H9 (cell line): ENCODE data around the gene MCM3. TPM values are rescaled to one million over a fixed set of nuclear protein-coding genes. Genes with fewer than 3 reads are reported as not detected.

Experiments used
- DNase-seq: peaks from one replicate; pipeline ENCODE4 v3.0.0-alpha.2; 2017
- H2AFZ ChIP-seq: one replicate; pipeline ENCODE4 v1.6.1; 2013; ENCODE audit warnings: mild to moderate bottlenecking, low read length, control low read depth, moderate library complexity
- H2AK5ac ChIP-seq: 2 replicates; pipeline ENCODE4 v1.6.1; 2013; ENCODE audit warnings: low read length, control low read depth, mixed read lengths; ENCODE audit not compliant: insufficient read length
- H2BK120ac ChIP-seq: one replicate; pipeline ENCODE4 v1.6.1; 2013; ENCODE audit warnings: low read depth, mild to moderate bottlenecking, low read length, control low read depth, inconsistent platforms; ENCODE audit not compliant: poor library complexity, severe bottlenecking
- H2BK12ac ChIP-seq: 2 replicates; pipeline ENCODE4 v1.6.1; 2013; ENCODE audit warnings: low read length, control low read depth, mixed read lengths, low read depth; ENCODE audit not compliant: insufficient read length
- H2BK15ac ChIP-seq: 2 replicates; pipeline ENCODE4 v1.6.1; 2013; ENCODE audit warnings: low read depth, low read length, control low read depth
- H2BK20ac ChIP-seq: one replicate; pipeline ENCODE4 v1.6.1; 2013; ENCODE audit warnings: low read depth, mild to moderate bottlenecking, low read length, control low read depth, inconsistent platforms; ENCODE audit not compliant: poor library complexity, severe bottlenecking
- H2BK5ac ChIP-seq: 2 replicates; pipeline ENCODE4 v1.6.1; 2013; ENCODE audit warnings: low read length, control low read depth, mixed read lengths; ENCODE audit not compliant: insufficient read length
- H3K14ac ChIP-seq: 2 replicates; pipeline ENCODE4 v1.6.1; 2013; ENCODE audit warnings: low read length, control low read depth; ENCODE audit not compliant: insufficient read depth
- H3K18ac ChIP-seq: 2 replicates; pipeline ENCODE4 v1.6.1; 2013; ENCODE audit warnings: low read depth, mild to moderate bottlenecking, mixed read lengths, low read length, control low read depth; ENCODE audit not compliant: insufficient read length
- H3K23ac ChIP-seq: 2 replicates; pipeline ENCODE4 v1.6.1; 2013; ENCODE audit warnings: low read length, control low read depth, mixed read lengths, low read depth; ENCODE audit not compliant: insufficient read length
- H3K23me2 ChIP-seq: 2 replicates; pipeline ENCODE4 v1.6.1; 2013; ENCODE audit warnings: low read depth, mild to moderate bottlenecking, mixed read lengths, low read length, control low read depth; ENCODE audit not compliant: insufficient read length, poor library complexity, severe bottlenecking
- H3K27ac ChIP-seq: 2 replicates; pipeline ENCODE4 v1.5.1; 2013; ENCODE audit warnings: low read length, control low read depth, mixed read lengths, low read depth; ENCODE audit not compliant: insufficient read length
- H3K27me3 ChIP-seq: 2 replicates; pipeline ENCODE4 v1.6.1; 2013; ENCODE audit warnings: low read length, control low read depth, inconsistent platforms; ENCODE audit not compliant: insufficient read depth
- H3K4ac ChIP-seq: 2 replicates; pipeline ENCODE4 v1.6.1; 2013; ENCODE audit warnings: low read depth, mild to moderate bottlenecking, control low read depth, inconsistent platforms, low read length, moderate library complexity
- H3K4me1 ChIP-seq: 2 replicates; pipeline ENCODE4 v1.6.1; 2013; ENCODE audit warnings: low read length, control low read depth, inconsistent platforms; ENCODE audit not compliant: insufficient read depth
- H3K4me2 ChIP-seq: 2 replicates; pipeline ENCODE4 v1.6.1; 2013; ENCODE audit warnings: low read length, control low read depth, mixed read lengths; ENCODE audit not compliant: insufficient read length, insufficient read depth
- H3K56ac ChIP-seq: 2 replicates; pipeline ENCODE4 v1.6.1; 2013; ENCODE audit warnings: low read depth, mild to moderate bottlenecking, mixed read lengths, low read length, control low read depth; ENCODE audit not compliant: insufficient read length
- H3K79me1 ChIP-seq: 2 replicates; pipeline ENCODE4 v1.6.1; 2013; ENCODE audit warnings: low read depth, mild to moderate bottlenecking, moderate library complexity, low read length, control low read depth, inconsistent platforms; ENCODE audit not compliant: insufficient read depth, poor library complexity, severe bottlenecking
- H3K79me2 ChIP-seq: 2 replicates; pipeline ENCODE4 v1.6.1; 2013; ENCODE audit warnings: low read length, control low read depth, inconsistent platforms; ENCODE audit not compliant: insufficient read depth
- H3K9ac ChIP-seq: 2 replicates; pipeline ENCODE4 v1.6.1; 2013; ENCODE audit warnings: low read length, control low read depth, mixed read lengths; ENCODE audit not compliant: insufficient read length; ENCODE audit errors: extremely low read depth
- H3K9me3 ChIP-seq: one replicate; pipeline ENCODE4 v1.6.1; 2013; ENCODE audit warnings: low read depth, low read length, inconsistent platforms; ENCODE audit not compliant: control insufficient read depth
- H3T11ph ChIP-seq: one replicate; pipeline ENCODE4 v1.6.1; 2013; ENCODE audit warnings: mild to moderate bottlenecking, low read length, control low read depth, inconsistent platforms
- H4K20me1 ChIP-seq: one replicate; pipeline ENCODE4 v1.6.1; 2013; ENCODE audit not compliant: control insufficient read depth, insufficient read length, insufficient read depth
- H4K5ac ChIP-seq: 2 replicates; pipeline ENCODE4 v1.6.1; 2013; ENCODE audit warnings: low read depth, mild to moderate bottlenecking, mixed read lengths, low read length, control low read depth; ENCODE audit not compliant: insufficient read length
- H4K8ac ChIP-seq: replicated peaks from 2 replicates; pipeline ENCODE4 v1.6.1; 2013; ENCODE audit warnings: low read length, control low read depth, mixed read lengths, low read depth; ENCODE audit not compliant: insufficient read length
- H4K91ac ChIP-seq: 2 replicates; pipeline ENCODE4 v1.6.1; 2013; ENCODE audit warnings: low read depth, mild to moderate bottlenecking, moderate library complexity, mixed read lengths, low read length, control low read depth; ENCODE audit not compliant: insufficient read length
- H3K27ac Mint-ChIP-seq, 3 experiments: 2 replicates in 2 of 3; 3 replicates in 1 of 3; pipeline ENCODE4 v1.8.0; 2020 to 2021; ENCODE audit warnings: mixed read lengths in 3 of 3, mild to moderate bottlenecking in 1 of 3, moderate library complexity in 1 of 3
- H3K27me3 Mint-ChIP-seq: 2 replicates; pipeline ENCODE4 v1.8.0; 2021; ENCODE audit warnings: low read depth, mild to moderate bottlenecking, moderate library complexity, mixed read lengths
- H3K36me3 Mint-ChIP-seq, 3 experiments: 2 replicates in 2 of 3; 3 replicates in 1 of 3; pipeline ENCODE4 v1.8.0; 2020 to 2021; ENCODE audit warnings: low read depth in 3 of 3, mixed read lengths in 3 of 3; ENCODE audit not compliant: insufficient read depth in 1 of 3
- H3K4me1 Mint-ChIP-seq, 2 experiments: 2 replicates each; pipeline ENCODE4 v1.8.0; 2020; ENCODE audit warnings: mixed read lengths in 2 of 2
- H3K4me3 Mint-ChIP-seq, 2 experiments: 2 replicates in 1 of 2; 3 replicates in 1 of 2; pipeline ENCODE4 v1.8.0; 2020 to 2021; ENCODE audit warnings: mild to moderate bottlenecking in 2 of 2, mixed read lengths in 2 of 2, moderate library complexity in 1 of 2
- H3K9me3 Mint-ChIP-seq, 2 experiments: 2 replicates in 1 of 2; 3 replicates in 1 of 2; pipeline ENCODE4 v1.8.0; 2020; ENCODE audit warnings: mild to moderate bottlenecking in 2 of 2, mixed read lengths in 2 of 2, moderate library complexity in 1 of 2
- total RNA-seq: library from RNA; stranded (reverse); gene quantifications from 2 replicates; pipeline ENCODE4 v1.2.1, GENCODE V29; 2021
- TF ChIP-seq, protein P1 (sequence below): fragments of 200-600 bp; sonication (generic); conservative IDR thresholded peaks from 3 replicates; pipeline ENCODE4 v1.8.0; 2021; ENCODE audit warnings: antibody characterized with exemption, mild to moderate bottlenecking

The MCM3 gene
- total RNA-seq, 1 experiment from 2014 or later = 252 TPM

DNA sequence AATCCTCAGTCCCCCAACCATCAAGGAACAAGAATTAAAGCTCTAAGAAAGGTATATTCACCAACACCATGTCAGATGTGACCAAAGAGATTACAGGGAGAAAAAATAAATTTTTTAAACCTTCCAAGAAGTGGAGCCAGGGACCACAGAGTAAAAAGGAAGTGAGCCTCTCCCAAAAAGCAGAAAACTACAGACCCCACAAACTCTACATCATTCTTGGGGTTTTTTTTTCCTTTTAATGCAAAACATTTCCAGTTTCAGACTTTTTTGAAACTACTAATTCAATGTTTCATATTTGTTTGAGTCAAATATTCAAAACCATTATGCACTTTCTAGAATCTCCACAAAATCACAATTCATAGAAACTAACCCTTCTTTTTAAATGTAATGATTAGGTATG, 33.4 kb downstream of the MCM3 start:
- Mint-ChIP-seq H3K27me3 (0 out of 2 replicates have a peak, but pooled peaks cover 2% of the 10 kb centered on the region), H3K9me3 (peaks cover 0 to 10% of the 10 kb centered on the region in 2 experiments; a peak in 3 of 5 replicates), H3K4me1 (0 out of 4 replicates have a peak, but pooled peaks cover 0 to 2% of the 10 kb centered on the region in 2 experiments), H3K27ac (no peak overlapping the region), H3K4me3 (no peak overlapping the region), H3K36me3 (no peaks in the 10 kb centered on the region; a peak in 1 of 7 replicates)
- H3K14ac ChIP-seq = no peak overlapping the region
- H4K8ac ChIP-seq = no peak overlapping the region
- no peak overlapping the region for H2BK12ac ChIP-seq
- no peak overlapping the region for H2BK5ac ChIP-seq
- TF ChIP-seq, protein P1, sequence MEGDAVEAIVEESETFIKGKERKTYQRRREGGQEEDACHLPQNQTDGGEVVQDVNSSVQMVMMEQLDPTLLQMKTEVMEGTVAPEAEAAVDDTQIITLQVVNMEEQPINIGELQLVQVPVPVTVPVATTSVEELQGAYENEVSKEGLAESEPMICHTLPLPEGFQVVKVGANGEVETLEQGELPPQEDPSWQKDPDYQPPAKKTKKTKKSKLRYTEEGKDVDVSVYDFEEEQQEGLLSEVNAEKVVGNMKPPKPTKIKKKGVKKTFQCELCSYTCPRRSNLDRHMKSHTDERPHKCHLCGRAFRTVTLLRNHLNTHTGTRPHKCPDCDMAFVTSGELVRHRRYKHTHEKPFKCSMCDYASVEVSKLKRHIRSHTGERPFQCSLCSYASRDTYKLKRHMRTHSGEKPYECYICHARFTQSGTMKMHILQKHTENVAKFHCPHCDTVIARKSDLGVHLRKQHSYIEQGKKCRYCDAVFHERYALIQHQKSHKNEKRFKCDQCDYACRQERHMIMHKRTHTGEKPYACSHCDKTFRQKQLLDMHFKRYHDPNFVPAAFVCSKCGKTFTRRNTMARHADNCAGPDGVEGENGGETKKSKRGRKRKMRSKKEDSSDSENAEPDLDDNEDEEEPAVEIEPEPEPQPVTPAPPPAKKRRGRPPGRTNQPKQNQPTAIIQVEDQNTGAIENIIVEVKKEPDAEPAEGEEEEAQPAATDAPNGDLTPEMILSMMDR = no peak
- H3K23me2 ChIP-seq = no peaks in the 10 kb centered on the region
- H3K4me2 ChIP-seq = no peak overlapping the region
- H3K18ac ChIP-seq = no peak overlapping the region
- no peaks in the 10 kb centered on the region for H3K27me3 ChIP-seq
- H3K27ac ChIP-seq = no peak overlapping the region
- no peaks in the 10 kb centered on the region for H3K4me1 ChIP-seq
- H3K4ac ChIP-seq = no peak overlapping the region
- no peaks in the 10 kb centered on the region for H3K79me2 ChIP-seq
- no peaks in the 10 kb centered on the region for H4K20me1 ChIP-seq
- no peak overlapping the region for H2AFZ ChIP-seq
- H3T11ph ChIP-seq = no peak overlapping the region
- no peak for DNase-seq
- H3K9me3 ChIP-seq = no peaks in the 10 kb centered on the region
- no peaks in the 10 kb centered on the region for H3K79me1 ChIP-seq
- no peak overlapping the region for H3K9ac ChIP-seq
- H2BK120ac ChIP-seq = no peak overlapping the region
- no peak overlapping the region for H2AK5ac ChIP-seq
- H3K56ac ChIP-seq = no peak overlapping the region
- no peak overlapping the region for H4K91ac ChIP-seq
- no peak overlapping the region for H4K5ac ChIP-seq
- H2BK15ac ChIP-seq = no peak overlapping the region
- H3K23ac ChIP-seq = no peak overlapping the region
- no peak overlapping the region for H2BK20ac ChIP-seq
